GM13977 (cell line): Measurements from ENCODE around the gene FAM167B.
A peak's percentile ranks its signal among the peaks of the same experiment; 100 is the strongest.

Experiments
- DNase-seq: peaks from one replicate; pipeline ENCODE4 v3.0.0; 2012; ENCODE audit warnings: low spot score
- CTCF ChIP-seq: IDR thresholded peaks from 2 replicates; pipeline ENCODE4 v1.5.1; 2012; ENCODE audit warnings: mild to moderate bottlenecking, control low read depth; ENCODE audit not compliant: insufficient read depth; ENCODE audit errors: extremely low read depth, missing control alignments
- in situ Hi-C: fragments of 300-500 bp; cut with MboI; formaldehyde crosslinking; loops from one replicate; pipeline ENCODE4 v1.12.0; 2022; ENCODE audit warnings: low sequenced_read_pairs, low pct_unique_long_range_greater_than_20kb, mixed read lengths, inconsistent platforms; ENCODE audit not compliant: unreplicated experiment

Gene FAM167B

GRCh38 chr1:32221980-32222755, 24.9 kb upstream of the FAM167B start, which contains the start of the genes EIF3I and TMEM234:
EIF3I (plus strand) TSS chr1:32222407; CDS start chr1:32222442, 35 bp downstream.
TMEM234 (minus strand) TSS chr1:32222353; CDS start chr1:32222322, 31 bp downstream.
- peak; percentile 94 for DNase-seq
- in situ Hi-C loops, result loop anchor here (25.0 kb wide), 1 partner anchor 190 kb away; no protein-coding TSS in a partner anchor
- TF ChIP-seq CTCF, result no peak

- no peak for TF ChIP-seq CTCF
- DNase-seq, result no peak
- in situ Hi-C loops, result loop anchor here (25.0 kb wide), 1 partner anchor 189 kb away; no protein-coding TSS in a partner anchor
Observed at GRCh38 chr1:32223683-32224082, 23.3 kb upstream of the FAM167B start.

DNA sequence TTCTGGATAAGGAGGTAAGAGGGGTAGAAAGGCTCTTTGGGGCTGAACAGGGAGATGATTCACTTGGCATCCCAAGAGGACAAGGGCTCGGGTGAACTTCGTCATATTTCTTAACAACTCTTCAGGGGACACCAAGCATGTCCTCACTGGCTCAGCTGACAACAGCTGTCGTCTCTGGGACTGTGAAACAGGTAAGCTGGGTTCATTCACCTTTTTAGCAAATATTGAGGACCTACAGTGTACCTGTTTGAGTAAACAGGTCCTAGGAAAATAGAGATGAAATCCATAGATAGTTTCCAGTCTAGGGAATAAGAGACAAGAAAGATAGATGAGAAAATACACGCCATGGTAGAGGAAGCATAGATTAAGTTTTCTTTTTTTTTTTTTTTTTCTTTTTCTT, 22.7 kb upstream of the FAM167B start:
- no peak for TF ChIP-seq CTCF
- in situ Hi-C loops, result loop anchor here (25.0 kb wide), 1 partner anchor 188 kb away; no protein-coding TSS in a partner anchor
- DNase-seq, result no peak

- no peak for TF ChIP-seq CTCF
- no peak for DNase-seq
- in situ Hi-C loops, result no loop called here
Observed at GRCh38 chr1:32228771-32229170, 18.3 kb upstream of the FAM167B start.

DNA sequence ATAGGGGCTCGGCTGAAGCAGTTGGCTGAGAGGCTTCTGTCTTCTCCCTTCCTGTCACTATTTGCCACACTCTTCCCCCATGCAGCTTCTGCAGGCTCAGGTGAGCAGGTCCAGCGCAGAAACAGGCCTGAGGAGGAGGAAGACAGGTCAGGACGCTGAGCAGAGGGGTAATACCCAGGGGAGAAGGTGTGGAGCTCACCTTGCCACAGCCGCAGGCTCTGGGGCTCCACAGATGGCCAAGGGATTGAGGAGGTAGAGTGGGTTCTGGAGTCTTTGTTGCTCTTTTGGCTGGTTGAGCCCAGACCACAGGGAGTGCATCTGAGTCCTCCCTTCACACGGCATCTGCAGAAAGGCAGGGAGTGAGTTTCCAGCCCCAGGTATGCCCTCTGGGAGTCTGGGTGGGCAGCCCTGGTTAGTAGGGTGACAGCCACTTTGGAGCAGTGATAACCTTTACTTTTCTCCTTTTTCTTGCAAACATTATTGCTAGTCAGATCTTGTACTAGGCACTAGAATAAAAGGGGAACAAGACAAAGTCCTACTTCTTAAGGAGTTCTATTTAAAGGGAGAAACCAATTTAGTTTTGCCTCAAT, 15.1 kb upstream of the FAM167B start:
- DNase-seq, result no peak
- in situ Hi-C loops, result no loop called here
- no peak for TF ChIP-seq CTCF

- DNase-seq, result no peak
- TF ChIP-seq CTCF, result no peak
- in situ Hi-C loops, result no loop called here
Observed at GRCh38 chr1:32232558-32233304, 14.3 kb upstream of the FAM167B start.
